ENCODE results near the gene AAMDC.
"Not testable (repeated sequence)": the region's sequence is repeated elsewhere in the genome, so short reads cannot be mapped to it uniquely, and the experiment has no call there.

The AAMDC gene

DNA sequence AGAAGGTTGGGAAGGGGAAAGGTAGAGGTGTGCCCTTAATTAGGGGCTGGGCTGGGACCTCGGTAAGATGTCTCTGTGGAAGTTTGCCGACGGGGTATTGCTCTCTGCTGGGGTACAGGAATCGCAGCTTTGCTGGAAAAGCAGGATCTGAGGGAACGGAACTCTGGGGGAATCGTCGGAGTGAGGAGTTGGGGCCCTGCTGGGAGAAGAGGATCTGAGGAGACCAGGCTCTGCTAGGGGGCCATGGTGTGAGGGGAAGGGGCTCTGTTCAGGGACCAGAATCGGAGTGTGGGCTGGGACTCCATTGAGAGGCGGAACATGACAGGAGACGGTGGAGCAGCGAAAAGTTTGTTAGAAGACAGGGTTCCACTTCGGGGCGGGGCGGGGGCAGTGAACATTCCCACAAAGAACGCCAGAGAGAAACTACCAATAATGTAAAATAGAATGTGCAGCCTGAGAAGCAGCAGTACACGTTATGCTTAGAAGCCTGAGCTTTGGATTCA lies 456 bp downstream of the AAMDC start:
- no peak for DNase-seq (ENCODE audit: low read depth)

- DNase-seq (ENCODE audit: low read depth): not testable (repeated sequence)
Measured at GRCh38 chr11:77822126-77822525, 1.2 kb downstream of the AAMDC start.

GRCh38 chr11:77823775-77824174 lies 2.8 kb downstream of the AAMDC start:
- DNase-seq (ENCODE audit: low read depth): no peak

DNA sequence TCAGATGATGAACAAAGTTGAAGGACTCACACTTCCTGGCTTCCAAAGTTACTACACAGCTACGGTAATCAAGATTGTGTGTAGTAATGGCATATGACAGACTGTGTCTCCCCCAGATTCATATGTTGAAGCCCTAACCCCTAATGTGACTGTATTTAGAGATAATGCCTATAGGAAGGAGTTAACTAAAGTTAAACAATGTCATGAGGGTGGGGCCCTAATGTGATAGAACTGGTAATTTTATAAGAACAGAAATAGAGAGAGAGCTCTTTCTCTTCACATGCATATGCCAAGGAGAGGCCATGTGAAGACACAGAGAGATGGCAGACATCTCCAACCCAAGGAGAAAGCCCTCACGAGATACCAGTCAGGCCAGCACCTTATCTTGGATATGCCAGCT lies 8.0 kb downstream of the AAMDC start:
- DNase-seq (ENCODE audit: low read depth): no peak

DNA sequence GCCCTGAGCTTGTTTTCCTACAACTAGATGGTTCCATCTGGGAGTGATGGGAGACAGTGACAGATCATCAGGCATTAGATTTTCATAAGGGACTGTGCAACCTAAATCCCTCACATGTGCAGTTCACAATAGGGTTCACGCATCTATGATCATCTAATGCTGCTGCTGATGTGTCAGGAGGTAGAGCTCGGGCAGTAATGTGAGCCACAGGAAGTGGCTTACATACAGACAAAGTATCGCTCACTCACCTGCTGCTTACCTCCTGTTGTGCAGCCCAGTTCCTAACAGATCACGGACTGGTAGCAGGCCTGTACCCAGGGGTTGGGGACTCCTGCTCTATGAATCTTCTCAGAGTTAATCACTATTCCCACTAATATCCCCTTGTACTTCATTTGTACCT lies 12.4 kb downstream of the AAMDC start:
- DNase-seq (ENCODE audit: low read depth): no peak

DNA sequence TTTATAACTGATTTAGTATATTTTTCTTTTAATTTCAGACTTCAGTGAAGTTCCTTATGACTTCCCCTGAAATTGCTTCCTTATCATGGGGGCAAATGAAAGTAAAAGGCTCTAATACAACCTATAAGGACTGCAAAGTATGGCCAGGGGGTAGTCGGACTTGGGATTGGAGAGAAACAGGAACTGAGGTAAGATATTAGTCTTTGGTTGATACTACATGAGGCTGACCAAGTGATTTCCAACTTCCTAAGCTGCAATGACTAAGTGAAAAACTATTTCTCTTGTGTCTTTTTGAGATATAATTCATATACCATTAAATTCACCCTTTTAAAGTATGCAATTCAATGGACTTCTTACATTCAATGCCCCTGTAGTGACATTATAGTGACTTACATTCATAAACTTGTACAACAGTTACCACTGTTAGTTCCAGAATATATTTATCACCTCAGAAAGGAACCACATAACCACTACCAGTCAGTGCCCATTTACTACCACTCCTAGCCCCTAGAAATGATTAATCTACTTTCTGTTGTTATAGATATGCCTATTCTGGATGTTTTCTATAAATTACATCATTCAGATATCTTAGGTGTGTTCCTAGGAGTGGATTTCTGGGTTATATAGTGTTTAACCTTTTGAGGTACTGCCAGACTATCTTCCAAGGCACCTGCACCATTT lies 21.6 kb downstream of the AAMDC start:
- DNase-seq (ENCODE audit: low read depth): no peak

GRCh38 chr11:77843700-77844099 lies 22.8 kb downstream of the AAMDC start:
- DNase-seq (ENCODE audit: low read depth): not testable (repeated sequence)

- DNase-seq (ENCODE audit: low read depth): no peak
Measured at GRCh38 chr11:77851503-77851902, 30.6 kb downstream of the AAMDC start.

- DNase-seq (ENCODE audit: low read depth): no peak
Measured at GRCh38 chr11:77854838-77855237, 33.9 kb downstream of the AAMDC start.

DNA sequence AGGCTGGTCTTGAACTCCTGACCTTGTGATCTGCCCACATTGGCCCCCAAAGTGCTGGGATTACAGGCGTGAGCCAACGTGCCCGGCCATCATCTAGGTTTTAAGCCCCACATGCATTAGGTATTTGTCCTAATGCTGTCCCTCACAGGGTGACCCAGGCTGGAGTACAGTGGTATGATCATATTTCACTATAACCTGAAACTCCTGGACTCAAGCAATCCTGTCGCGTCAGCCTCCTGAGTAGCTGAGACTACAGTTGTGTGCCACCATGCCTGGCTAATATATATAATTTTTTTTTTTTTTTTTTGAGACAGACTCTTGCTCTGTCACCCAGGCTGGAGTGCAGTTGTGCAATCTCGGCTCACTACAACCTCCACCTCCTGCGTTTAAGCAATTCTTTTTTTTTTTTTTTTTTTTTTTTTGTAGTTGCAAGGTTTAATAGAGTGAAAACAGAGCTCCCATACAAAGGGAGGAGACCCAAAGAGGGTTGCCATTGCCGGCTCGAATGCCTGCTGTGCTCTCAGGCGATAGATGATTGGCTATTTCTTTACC lies 37.0 kb downstream of the AAMDC start:
- not testable (repeated sequence) for DNase-seq (ENCODE audit: low read depth)

- DNase-seq (ENCODE audit: low read depth): not testable (repeated sequence)
Measured at GRCh38 chr11:77861444-77861843, 40.5 kb downstream of the AAMDC start.

GRCh38 chr11:77865805-77866204 lies 44.9 kb downstream of the AAMDC start:
- DNase-seq (ENCODE audit: low read depth): no peak

- DNase-seq (ENCODE audit: low read depth): no peak
Measured at GRCh38 chr11:77866336-77866735, 45.4 kb downstream of the AAMDC start.

DNA sequence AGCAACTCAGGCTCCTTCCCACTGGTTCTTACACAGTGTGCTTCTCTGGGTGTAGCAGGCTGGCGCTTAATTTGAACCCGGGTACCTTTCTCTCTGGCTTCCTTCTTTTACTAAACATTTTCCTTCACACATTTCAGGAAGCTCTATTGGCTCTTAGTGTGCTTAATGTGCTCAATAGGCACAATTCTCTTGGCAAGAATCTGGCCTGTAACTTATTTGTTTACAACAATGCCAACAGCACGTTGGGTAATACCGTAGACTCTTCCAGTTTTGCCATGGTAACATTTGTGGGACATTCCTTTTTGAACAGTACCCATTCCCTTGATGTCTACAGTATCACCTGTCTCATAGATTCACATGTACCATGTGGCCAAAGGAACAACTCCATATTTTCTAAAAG lies 47.8 kb downstream of the AAMDC start:
- no peak for DNase-seq (ENCODE audit: low read depth)

DNA sequence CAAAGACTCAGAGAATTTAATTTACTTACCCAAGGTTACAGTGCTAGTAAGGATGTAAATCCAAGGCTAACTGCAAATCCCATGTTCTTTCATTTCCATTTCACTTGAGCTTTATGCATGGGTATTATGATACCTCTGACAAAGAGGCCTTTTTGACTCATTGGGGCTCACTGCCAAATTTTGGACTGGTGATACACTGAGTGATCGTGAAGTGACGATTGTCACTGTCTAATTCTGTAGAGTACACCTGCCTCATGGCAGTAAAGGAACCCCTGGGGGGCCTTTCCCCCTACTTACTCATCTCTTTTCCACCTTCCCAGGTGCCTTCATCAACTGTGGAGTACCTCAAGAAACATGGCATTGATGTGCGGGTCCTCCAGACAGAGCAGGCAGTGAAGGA lies 50.9 kb downstream of the AAMDC start:
- no peak for DNase-seq (ENCODE audit: low read depth)

DNA sequence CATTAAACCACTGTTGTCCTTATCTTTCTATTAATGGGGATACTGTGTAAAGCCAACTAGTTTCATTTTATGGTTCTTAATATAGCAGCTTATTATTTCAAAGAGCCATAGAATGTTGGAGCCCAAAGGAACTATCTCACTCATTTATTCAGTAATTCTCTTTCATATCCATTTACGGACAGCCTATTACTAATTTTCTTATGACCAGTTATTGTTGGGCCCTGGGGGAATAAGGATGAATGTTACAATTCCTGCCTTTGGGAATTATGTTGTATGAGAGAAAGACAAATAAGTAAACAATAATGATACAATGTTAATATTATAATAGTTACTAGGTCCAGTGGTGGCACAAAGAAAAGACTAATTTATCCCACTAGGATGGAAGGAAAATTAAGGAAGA lies 52.4 kb downstream of the AAMDC start:
- DNase-seq (ENCODE audit: low read depth): no peak

DNA sequence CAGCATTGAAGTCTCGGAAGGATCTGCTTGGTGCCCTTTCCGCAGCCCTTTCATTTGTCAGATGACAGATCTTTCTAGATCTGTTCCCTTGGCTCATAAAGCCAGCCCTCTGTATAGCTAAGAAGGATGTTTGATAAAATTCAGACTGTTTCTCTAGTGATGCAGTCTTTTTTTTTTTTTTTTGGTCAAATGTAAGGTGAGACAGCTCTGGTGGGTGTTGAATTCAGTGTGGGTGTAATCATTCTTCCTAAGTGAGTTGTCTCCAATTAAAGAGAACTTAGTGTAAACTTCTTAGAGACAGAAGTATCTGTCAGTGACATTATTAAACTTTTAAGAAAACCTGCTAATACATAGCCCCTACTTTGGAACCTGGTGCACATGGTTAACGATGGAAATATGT lies 53.3 kb downstream of the AAMDC start:
- DNase-seq (ENCODE audit: low read depth): no peak

GRCh38 chr11:77876045-77876444 lies 55.1 kb downstream of the AAMDC start:
- DNase-seq (ENCODE audit: low read depth): no peak

DNA sequence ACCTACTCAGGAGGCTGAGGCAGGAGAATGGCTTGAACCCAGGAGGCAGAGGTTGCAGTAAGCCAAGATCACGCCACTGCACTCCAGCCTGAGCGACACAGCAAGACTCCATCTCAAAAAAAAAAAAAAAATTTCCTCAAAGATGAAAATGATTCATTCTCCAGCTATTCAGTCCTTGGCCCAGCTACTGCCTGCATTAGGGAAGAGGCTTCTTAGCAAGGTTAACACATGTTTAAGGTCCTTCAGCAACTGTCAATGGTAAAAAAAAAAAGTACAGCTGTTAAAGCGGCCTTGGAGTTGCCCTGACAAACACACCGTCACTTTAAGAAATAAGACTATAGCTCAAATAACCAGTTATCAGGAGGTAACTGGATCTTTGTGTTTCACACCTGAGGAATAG lies 57.3 kb downstream of the AAMDC start:
- DNase-seq (ENCODE audit: low read depth): not testable (repeated sequence)

GRCh38 chr11:77879218-77879617 lies 58.3 kb downstream of the AAMDC start:
- DNase-seq (ENCODE audit: low read depth): no peak

DNA sequence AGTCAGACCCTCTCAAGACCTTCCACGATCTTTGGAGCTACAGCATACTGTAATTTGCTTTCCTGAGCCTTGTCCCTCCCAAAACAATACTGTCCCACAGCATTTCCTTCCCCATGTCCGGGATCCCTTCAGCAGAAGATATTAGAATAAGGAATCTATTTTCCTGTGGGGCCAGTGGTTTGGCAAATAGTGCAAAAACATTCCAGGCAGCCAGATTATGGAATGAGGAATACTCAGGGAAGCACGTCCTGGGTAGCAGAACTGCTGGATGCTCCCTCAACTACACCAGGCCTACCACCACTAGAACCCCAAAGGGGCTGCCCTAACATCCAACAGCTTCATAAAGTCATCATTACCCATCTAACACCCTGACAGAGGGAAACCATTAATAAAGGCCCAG lies 61.5 kb downstream of the AAMDC start:
- no peak for DNase-seq (ENCODE audit: low read depth)

DNA sequence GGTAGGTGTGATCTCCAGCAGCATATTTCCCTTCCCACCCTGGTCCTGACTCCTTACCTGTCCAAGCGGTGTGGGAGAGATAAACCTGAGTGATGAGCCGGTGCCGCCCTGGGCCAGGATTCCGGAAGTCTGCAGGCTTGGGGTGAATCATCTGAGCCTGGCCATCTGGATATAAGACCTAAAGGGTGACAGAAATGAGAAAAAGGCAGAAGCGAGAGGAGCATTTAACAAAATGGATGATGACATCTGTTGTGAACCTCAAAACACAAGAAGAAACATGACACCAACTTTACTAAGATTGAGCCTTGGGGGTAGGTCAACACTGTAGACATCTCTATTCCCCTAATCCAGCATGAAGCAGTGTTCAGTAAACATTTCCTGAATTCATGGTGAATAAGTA lies 62.8 kb downstream of the AAMDC start:
- DNase-seq (ENCODE audit: low read depth): no peak

- DNase-seq (ENCODE audit: low read depth): no peak
Measured at GRCh38 chr11:77884186-77884828, 63.4 kb downstream of the AAMDC start.

DNA sequence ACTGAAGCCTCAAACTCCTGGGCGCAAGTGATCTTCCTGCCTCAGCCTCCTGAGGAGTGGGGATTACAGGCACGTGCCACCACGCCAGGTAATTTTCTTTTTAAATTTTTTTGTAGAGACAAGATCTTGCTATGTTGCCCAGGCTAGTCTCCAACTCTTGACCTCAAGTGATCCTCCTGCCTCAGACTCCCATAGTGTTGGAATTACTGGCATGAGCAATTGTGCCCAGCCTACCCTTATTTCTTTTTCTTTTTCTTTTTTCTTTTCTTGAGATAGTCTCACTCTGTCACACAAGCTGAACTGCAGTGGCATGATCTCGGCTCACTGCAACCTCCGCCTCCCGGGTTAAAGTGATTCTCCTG lies 63.9 kb downstream of the AAMDC start:
- DNase-seq (ENCODE audit: low read depth): no peak

Data from activated T-cell treated with anti-CD3 and anti-CD28 coated beads for 24 hours (primary cell).